ENCODE results near the gene WDR81.

DNA sequence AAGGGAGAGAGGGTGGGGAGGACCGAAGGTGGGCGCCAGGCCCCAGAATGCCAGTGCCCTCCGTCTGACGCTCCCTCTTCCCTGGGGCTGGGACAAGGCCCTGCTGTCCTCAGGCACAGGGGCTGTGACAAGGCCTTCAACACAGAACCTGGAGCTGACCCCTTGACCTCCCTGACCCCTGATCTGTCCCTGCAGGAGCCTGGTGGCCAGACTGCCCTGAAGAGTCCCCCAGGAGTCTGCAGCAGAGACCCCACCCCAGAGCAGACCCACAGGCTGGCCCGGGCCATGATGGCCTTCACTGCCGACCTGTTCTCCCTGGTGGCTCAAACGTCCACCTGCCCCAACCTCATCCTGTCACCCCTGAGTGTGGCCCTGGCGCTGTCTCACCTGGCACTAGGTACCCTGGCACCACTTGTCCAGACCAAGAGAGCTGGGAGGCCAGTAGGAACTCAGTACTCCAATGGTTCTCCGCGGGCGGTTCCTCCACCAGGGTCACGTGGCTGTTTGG lies 21.1 kb downstream of the WDR81 start:
- TF ChIP-seq EZH2phosphoT487 (IDR thresholded peaks at IDR 0.05; ENCODE audit: insufficient read depth, low read depth) (no peak), EZH2 (IDR thresholded peaks at IDR 0.05; ENCODE audit: insufficient read depth, poor library complexity, severe bottlenecking) (no peak)
